ENCODE data around the gene PPIL6. TPM values are rescaled to one million over a fixed set of nuclear protein-coding genes. Genes with fewer than 3 reads are reported as not detected.

The PPIL6 gene
- polyA plus RNA-seq, 2 of the 4 experiments (the other 2 are of a cell fraction), result 1.6 to 5.0 TPM

GRCh38 chr6:109393886-109394281 lies 46.5 kb downstream of the PPIL6 start:
- FAIRE-seq, result no peak
- ChIA-PET POLR2A (no interaction called here), CTCF (interaction anchor here (2.7 to 4.8 kb wide), 2 partner anchors 10 to 206 kb away, joined by 12 to 23 read pairs; partner anchors contain the start of gene CD164)
- H3K4me1 ChIP-seq, result no peaks in the 10 kb centered on the region
- no peak; a peak in 1 of 6 replicates for ATAC-seq
- TF ChIP-seq FOXS1 (CRISPR knock-in tag; IDR thresholded peaks at IDR 0.05), result no peak
- TF ChIP-seq REST (IDR thresholded peaks at IDR 0.05), result no peak
- no peak for TF ChIP-seq SMC3 (IDR thresholded peaks at IDR 0.05)
- TF ChIP-seq BCL3 (IDR thresholded peaks at IDR 0.05), result no peak
- TF ChIP-seq HOXA7 (CRISPR knock-in tag; IDR thresholded peaks at IDR 0.05), result no peak
- TF ChIP-seq, protein P1, sequence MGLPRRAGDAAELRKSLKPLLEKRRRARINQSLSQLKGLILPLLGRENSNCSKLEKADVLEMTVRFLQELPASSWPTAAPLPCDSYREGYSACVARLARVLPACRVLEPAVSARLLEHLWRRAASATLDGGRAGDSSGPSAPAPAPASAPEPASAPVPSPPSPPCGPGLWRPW (IDR thresholded peaks at IDR 0.05), result no peak
- no peak for TF ChIP-seq RARB (CRISPR knock-in tag; IDR thresholded peaks at IDR 0.05)
- TF ChIP-seq HMGXB4 (CRISPR knock-in tag; IDR thresholded peaks at IDR 0.05; ENCODE audit: borderline replicate concordance), result no peak
- no peak for TF ChIP-seq CBX8 (IDR thresholded peaks at IDR 0.05)
- no peak for TF ChIP-seq FOSB (CRISPR knock-in tag; IDR thresholded peaks at IDR 0.05)
- TF ChIP-seq SREBF2 (IDR thresholded peaks at IDR 0.05), result no peak
- no peak for TF ChIP-seq MYC (IDR thresholded peaks at IDR 0.05; ENCODE audit: borderline replicate concordance, low read length)
- no peak for TF ChIP-seq GATA3 (IDR thresholded peaks at IDR 0.05; ENCODE audit: borderline replicate concordance)
- TF ChIP-seq CHD2 (IDR thresholded peaks at IDR 0.05; ENCODE audit: low read length, partially characterized antibody), result no peak
- 62% methylated on average over 2 of the region's 2 CpGs for WGBS (ENCODE audit: missing lambda C conversion rate)
- H3K4me3 ChIP-seq, result no peak overlapping the region
- no peaks in the 10 kb centered on the region for H3K9me3 ChIP-seq
- DNase-seq (ENCODE audit: low read depth in 1 of 2, low spot score in 1 of 2), result no peak
- no peak overlapping the region for H3K27ac ChIP-seq
- H3K4me2 ChIP-seq, result no peak overlapping the region

DNA sequence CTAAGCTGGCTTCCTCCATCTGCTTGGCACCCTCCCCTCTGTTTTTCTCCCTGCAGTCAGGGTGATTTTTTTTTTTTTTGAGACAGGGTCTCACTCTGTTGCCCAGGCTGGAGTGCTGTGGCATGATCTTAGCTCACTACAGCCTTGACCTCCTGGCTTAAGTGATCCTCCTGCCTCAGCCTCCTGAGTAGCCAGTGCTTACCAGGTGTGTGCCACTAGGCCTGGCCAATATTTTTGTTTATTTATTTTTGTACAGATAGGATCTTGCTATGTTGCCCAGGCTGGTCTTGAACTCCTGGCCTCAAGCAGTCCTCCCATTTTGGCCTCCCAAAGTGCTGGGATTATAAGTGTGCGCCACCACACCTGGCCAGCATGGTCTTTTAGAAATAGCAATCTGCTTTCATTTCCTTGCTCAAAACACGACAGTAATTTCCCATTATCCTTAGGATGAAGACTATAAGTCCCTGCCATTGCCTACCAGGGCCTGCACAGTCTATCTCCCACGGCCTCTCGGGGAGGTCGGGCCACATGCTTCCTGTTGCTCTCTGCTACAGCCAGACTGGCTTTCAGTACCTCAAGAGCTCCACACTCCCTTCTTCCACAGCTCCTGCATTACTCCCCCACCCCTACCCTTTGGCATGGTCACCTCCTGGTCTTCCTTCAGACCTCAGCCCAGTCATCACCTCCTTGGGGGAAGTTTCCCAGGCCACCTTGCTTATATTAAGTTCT lies 47.1 kb downstream of the PPIL6 start:
- 85% methylated on average over 5 of the region's 5 CpGs for WGBS (ENCODE audit: missing lambda C conversion rate)
- H3K27ac ChIP-seq, result no peak overlapping the region
- H3K9me3 ChIP-seq, result no peaks in the 10 kb centered on the region
- no peak overlapping the region for H3K4me3 ChIP-seq
- ATAC-seq (no peak), FAIRE-seq (no peak), DNase-seq (ENCODE audit: low read depth in 1 of 2, low spot score in 1 of 2) (no peak)
- H3K4me2 ChIP-seq, result no peak overlapping the region
- ChIA-PET POLR2A (no interaction called here), CTCF (interaction anchor here (4.8 kb wide), 1 partner anchor 10 kb away, joined by 23 read pairs; the partner anchor contains the start of gene CD164)
- no peaks in the 10 kb centered on the region for H3K4me1 ChIP-seq
- no peak for TF ChIP-seq MYC (IDR thresholded peaks at IDR 0.05; ENCODE audit: borderline replicate concordance, low read length)
- no peak for TF ChIP-seq HOXB13 (CRISPR knock-in tag; IDR thresholded peaks at IDR 0.05; ENCODE audit: low read depth)
- TF ChIP-seq HOXA7 (CRISPR knock-in tag; IDR thresholded peaks at IDR 0.05), result no peak
- no peak for TF ChIP-seq HOXB5 (CRISPR knock-in tag; IDR thresholded peaks at IDR 0.05)
- TF ChIP-seq FOSL2 (IDR thresholded peaks at IDR 0.05), result no peak
- no peak for TF ChIP-seq FOSL2 (CRISPR knock-in tag; IDR thresholded peaks at IDR 0.05)
- no peak for TF ChIP-seq BCL3 (IDR thresholded peaks at IDR 0.05)
- TF ChIP-seq RAD21 (conservative IDR thresholded peaks at IDR 0.05 in 1 of 2, IDR thresholded peaks at IDR 0.05 in 1 of 2), result no peak
- TF ChIP-seq BHLHE40 (IDR thresholded peaks at IDR 0.05; ENCODE audit: low read depth, low read length), result no peak
- TF ChIP-seq, protein P2, sequence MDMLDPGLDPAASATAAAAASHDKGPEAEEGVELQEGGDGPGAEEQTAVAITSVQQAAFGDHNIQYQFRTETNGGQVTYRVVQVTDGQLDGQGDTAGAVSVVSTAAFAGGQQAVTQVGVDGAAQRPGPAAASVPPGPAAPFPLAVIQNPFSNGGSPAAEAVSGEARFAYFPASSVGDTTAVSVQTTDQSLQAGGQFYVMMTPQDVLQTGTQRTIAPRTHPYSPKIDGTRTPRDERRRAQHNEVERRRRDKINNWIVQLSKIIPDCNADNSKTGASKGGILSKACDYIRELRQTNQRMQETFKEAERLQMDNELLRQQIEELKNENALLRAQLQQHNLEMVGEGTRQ (IDR thresholded peaks at IDR 0.05), result no peak
- TF ChIP-seq KDM1A (IDR thresholded peaks at IDR 0.05; ENCODE audit: low read depth), result no peak
- no peak for TF ChIP-seq CTCF (IDR thresholded peaks at IDR 0.05)
- TF ChIP-seq EP300 (IDR thresholded peaks at IDR 0.05), result no peak
- TF ChIP-seq FOSB (CRISPR knock-in tag; IDR thresholded peaks at IDR 0.05), result no peak
- no peak for TF ChIP-seq TP53 (CRISPR knock-in tag; IDR thresholded peaks at IDR 0.05)

Measured in A549 (cell line).